Measurements from ENCODE around the gene KRTAP4-2.
"Not testable (repeated sequence)": the region's sequence is repeated elsewhere in the genome, so short reads cannot be mapped to it uniquely, and the experiment has no call there.

KRTAP4-2 gene

DNA sequence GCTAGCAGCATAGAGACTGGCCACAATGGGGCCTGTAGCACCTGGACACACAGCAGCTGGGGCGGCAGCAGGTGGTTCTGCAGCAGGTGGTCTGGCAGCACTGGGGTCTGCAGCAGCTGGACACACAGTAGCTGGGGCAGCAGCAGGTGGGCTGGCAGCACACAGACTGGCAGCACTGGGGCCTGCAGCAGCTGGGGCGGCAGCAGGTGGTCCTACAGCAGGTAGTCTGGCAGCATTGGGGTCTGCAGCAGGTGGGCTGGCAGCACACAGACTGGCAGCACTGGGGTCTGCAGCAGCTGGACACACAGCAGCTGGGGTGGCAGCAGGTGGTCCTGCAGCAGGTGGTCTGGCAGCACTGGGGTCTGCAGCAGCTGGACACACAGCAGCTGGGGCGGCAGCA, 17.8 kb downstream of the KRTAP4-2 start:
- not testable (repeated sequence) for DNase-seq

DNA sequence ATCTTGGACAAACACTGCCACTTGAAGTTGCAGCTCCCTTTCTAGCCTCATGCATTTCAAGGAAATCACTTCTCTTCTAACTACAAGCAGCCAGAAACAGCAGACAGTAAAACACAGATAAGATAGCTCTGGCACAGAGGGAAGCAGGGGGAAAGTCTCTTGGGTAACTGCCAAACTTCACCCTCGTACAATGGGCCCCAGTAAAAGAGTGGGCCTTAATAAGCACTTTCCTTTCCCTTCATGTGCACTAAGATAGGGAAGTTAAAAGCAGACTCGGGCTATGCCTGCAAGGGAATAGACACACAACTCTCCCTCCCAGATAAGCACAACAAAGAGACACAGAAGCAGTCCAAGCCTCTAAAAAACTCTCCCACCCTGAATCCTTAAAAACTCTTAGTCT, 24.2 kb downstream of the KRTAP4-2 start:
- DNase-seq, result no peak

GRCh38 chr17:41151525-41151924, 26.5 kb downstream of the KRTAP4-2 start:
- no peak for DNase-seq

DNA sequence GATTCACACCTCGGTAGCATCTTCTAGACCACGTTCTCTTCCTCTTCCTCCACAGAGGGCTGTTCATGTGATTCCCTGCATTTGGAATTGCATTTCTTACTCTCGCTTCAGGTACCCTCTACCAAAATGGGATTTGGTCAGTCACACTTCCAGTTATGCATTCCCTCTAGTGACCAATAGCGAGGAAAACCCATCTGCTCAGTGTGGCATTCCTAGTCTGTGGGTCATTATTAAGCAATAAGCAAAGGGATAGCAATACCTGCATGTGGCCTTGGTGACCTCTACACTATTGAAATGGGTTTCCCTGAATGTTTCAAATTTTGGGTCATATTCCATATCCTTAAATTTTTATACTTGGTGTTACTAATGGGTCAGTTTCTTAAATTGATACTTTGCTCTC, 28.0 kb downstream of the KRTAP4-2 start:
- no peak for DNase-seq

DNA sequence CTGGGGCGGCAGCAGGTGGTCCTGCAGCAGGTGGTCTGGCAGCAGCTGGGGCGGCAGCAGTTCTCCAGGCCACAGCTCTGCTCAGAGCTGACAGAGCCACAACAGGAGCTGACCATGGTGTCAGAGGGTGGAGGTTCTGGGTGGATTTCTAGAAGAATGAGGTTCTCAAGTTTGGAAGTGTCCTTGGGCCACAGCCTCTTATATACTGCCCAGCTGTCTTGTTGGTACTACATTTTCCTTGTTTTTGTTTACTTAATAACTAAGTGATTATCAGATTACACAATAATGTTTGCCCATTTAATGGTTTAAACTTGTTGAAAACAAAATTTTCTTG, 28.4 kb downstream of the KRTAP4-2 start, which contains the start of gene KRTAP4-5:
TSS of gene KRTAP4-5 (minus strand) at position 174 of the 334 bp plus-strand sequence. CDS start at position 116, 58 bp downstream.
- DNase-seq, result no peak

- not testable (repeated sequence) for DNase-seq
Observed at GRCh38 chr17:41148971-41149651, 28.9 kb downstream of the KRTAP4-2 start.

- DNase-seq, result no peak
Observed at GRCh38 chr17:41147531-41148204, 30.4 kb downstream of the KRTAP4-2 start.

- DNase-seq, result no peak
Observed at GRCh38 chr17:41145261-41145660, 32.8 kb downstream of the KRTAP4-2 start.

- no peak for DNase-seq
Observed at GRCh38 chr17:41144846-41145245, 33.2 kb downstream of the KRTAP4-2 start.

- no peak for DNase-seq
Observed at GRCh38 chr17:41141361-41141760, 36.7 kb downstream of the KRTAP4-2 start.

GRCh38 chr17:41140360-41141131, 37.5 kb downstream of the KRTAP4-2 start, which contains the start of gene KRTAP4-6:
KRTAP4-6 (minus strand) TSS chr17:41140544; CDS start chr17:41140487, 57 bp downstream.
- no peak for DNase-seq

- DNase-seq, result not testable (repeated sequence)
Observed at GRCh38 chr17:41139865-41140264, 38.2 kb downstream of the KRTAP4-2 start.

- no peak for DNase-seq
Observed at GRCh38 chr17:41133880-41134735, 43.9 kb downstream of the KRTAP4-2 start.

GRCh38 chr17:41131979-41132378, 46.0 kb downstream of the KRTAP4-2 start:
- DNase-seq, result no peak
